IMR-90 (cell line): ENCODE data around the gene LRRC75B. TPM values are rescaled to one million over a fixed set of nuclear protein-coding genes. Genes with fewer than 3 reads are reported as not detected.

Source experiments
- ATAC-seq: fragments of 200-7000 bp; cut with Tn5 transposase; 2 replicates; pipeline ENCODE4 v1.9.1; 2020; ENCODE audit warnings: low read depth, mild to moderate bottlenecking, moderate library complexity
- BruUV-seq: library from RNA; stranded (reverse); fragments of 400-500 nt; replicated peaks from 2 replicates; lab custom pipeline; 2021; lab: Mats Ljungman, UMichigan
- CTCF ChIA-PET: fragments of 300-600 bp; formaldehyde crosslinking; extraction: SDS; loops from one replicate; lab custom pipeline; 2021; ENCODE audit warnings: antibody characterized with exemption; lab: Yijun Ruan, JAX
- POLR2A ChIA-PET: fragments of 300-600 bp; sonication (Branson Sonifier 250); formaldehyde crosslinking; loops from one replicate; lab custom pipeline; 2022; ENCODE audit warnings: antibody characterized with exemption; ENCODE audit not compliant: unreplicated experiment; lab: Charles Lee
- DNase-seq: peaks from one replicate; pipeline ENCODE4 v3.0.0; 2013
- H2AFZ ChIP-seq: replicated peaks from 2 replicates; pipeline ENCODE3; 2013; ENCODE audit warnings: low read length, mild to moderate bottlenecking; ENCODE audit not compliant: poor library complexity
- H2AK5ac ChIP-seq: 2 replicates; pipeline ENCODE4 v1.6.1; 2013; ENCODE audit warnings: low read depth, low read length, inconsistent platforms
- H2AK9ac ChIP-seq: replicated peaks from 2 replicates; pipeline ENCODE3; 2013; ENCODE audit warnings: mild to moderate bottlenecking, low read depth, low read length, moderate library complexity; ENCODE audit not compliant: poor library complexity
- H2BK120ac ChIP-seq: 2 replicates; pipeline ENCODE4 v1.6.1; 2013; ENCODE audit warnings: low read depth, low read length, inconsistent platforms
- H2BK15ac ChIP-seq: 3 replicates; pipeline ENCODE4 v1.6.1; 2013; ENCODE audit warnings: low read depth, low read length, inconsistent platforms
- H2BK20ac ChIP-seq: 2 replicates; pipeline ENCODE4 v1.6.1; 2013; ENCODE audit warnings: low read depth, mild to moderate bottlenecking, inconsistent platforms, low read length, moderate library complexity
- H2BK5ac ChIP-seq: 2 replicates; pipeline ENCODE4 v1.6.1; 2013; ENCODE audit warnings: mild to moderate bottlenecking, low read depth, low read length, inconsistent platforms; ENCODE audit not compliant: poor library complexity, severe bottlenecking
- H3K14ac ChIP-seq: replicated peaks from 2 replicates; pipeline ENCODE4 v1.6.1; 2013; ENCODE audit warnings: low read depth, low read length, inconsistent platforms
- H3K18ac ChIP-seq: 2 replicates; pipeline ENCODE4 v1.6.1; 2013; ENCODE audit warnings: low read depth, low read length, control low read depth
- H3K23ac ChIP-seq: 2 replicates; pipeline ENCODE4 v1.6.1; 2013; ENCODE audit warnings: low read depth, low read length, inconsistent platforms
- H3K27ac ChIP-seq: 2 replicates; pipeline ENCODE4 v1.5.1; 2013; ENCODE audit warnings: mild to moderate bottlenecking, control low read depth, low read length; ENCODE audit not compliant: insufficient read depth
- H3K27me3 ChIP-seq: 2 replicates; pipeline ENCODE4 v1.6.1; 2013; ENCODE audit warnings: low read length; ENCODE audit not compliant: control insufficient read depth, insufficient read depth
- H3K36me3 ChIP-seq: 2 replicates; pipeline ENCODE4 v1.6.1; 2013; ENCODE audit warnings: low read length, mixed read lengths; ENCODE audit not compliant: control insufficient read depth, insufficient read depth
- H3K4ac ChIP-seq: 2 replicates; pipeline ENCODE4 v1.6.1; 2013; ENCODE audit warnings: low read depth, low read length, inconsistent platforms
- H3K4me1 ChIP-seq: 2 replicates; pipeline ENCODE4 v1.6.1; 2013; ENCODE audit warnings: low read length, mixed read lengths; ENCODE audit not compliant: control insufficient read depth, insufficient read depth
- H3K4me2 ChIP-seq: 2 replicates; pipeline ENCODE4 v1.6.1; 2013; ENCODE audit warnings: low read depth, mild to moderate bottlenecking, control low read depth, low read length, moderate library complexity
- H3K4me3 ChIP-seq: 2 replicates; pipeline ENCODE4 v1.5.1; 2013; ENCODE audit warnings: low read depth, mild to moderate bottlenecking, control low read depth, low read length, moderate library complexity; ENCODE audit not compliant: insufficient read depth
- H3K56ac ChIP-seq: 2 replicates; pipeline ENCODE4 v1.6.1; 2013; ENCODE audit warnings: low read length, inconsistent platforms; ENCODE audit not compliant: insufficient read depth; ENCODE audit errors: extremely low read depth
- H3K79me1 ChIP-seq, 2 experiments: 2 replicates each; pipeline ENCODE4 v1.6.1; 2013; ENCODE audit warnings: low read length in 2 of 2, inconsistent platforms in 1 of 2, low read depth in 1 of 2
- H3K9ac ChIP-seq: 2 replicates; pipeline ENCODE4 v1.6.1; 2013; ENCODE audit warnings: low read depth, low read length, control low read depth
- H3K9me1 ChIP-seq: 2 replicates; pipeline ENCODE4 v1.6.1; 2013; ENCODE audit warnings: low read length, inconsistent platforms; ENCODE audit not compliant: insufficient read depth
- H3K9me3 ChIP-seq: 2 replicates; pipeline ENCODE4 v1.6.1; 2013; ENCODE audit warnings: low read length; ENCODE audit not compliant: control insufficient read depth, insufficient read depth
- H4K20me1 ChIP-seq: 2 replicates; pipeline ENCODE4 v1.6.1; 2013; ENCODE audit warnings: low read length, inconsistent platforms; ENCODE audit not compliant: insufficient read depth
- H4K5ac ChIP-seq: 2 replicates; pipeline ENCODE4 v1.6.1; 2013; ENCODE audit warnings: mild to moderate bottlenecking, low read depth, low read length, control low read depth
- H4K8ac ChIP-seq, 2 experiments: 2 replicates each; pipeline ENCODE4 v1.6.1; 2013; ENCODE audit warnings: low read depth in 2 of 2, low read length in 2 of 2, control low read depth in 1 of 2, inconsistent platforms in 1 of 2
- H4K91ac ChIP-seq: 2 replicates; pipeline ENCODE4 v1.6.1; 2013; ENCODE audit warnings: low read depth, low read length, inconsistent platforms; ENCODE audit not compliant: insufficient read depth
- CEBPB ChIP-seq: IDR thresholded peaks from 2 replicates; pipeline ENCODE4 v1.6.1; 2012; ENCODE audit warnings: low read depth, low read length, improper control_type of control experiment
- CHD1 ChIP-seq: IDR thresholded peaks from 2 replicates; pipeline ENCODE4 v1.6.1; 2012; ENCODE audit warnings: low read depth, low read length, improper control_type of control experiment
- FOS ChIP-seq: fragments of 150-350 bp; IDR thresholded peaks from 2 replicates; pipeline ENCODE4 v1.6.1; 2016; ENCODE audit warnings: low read depth, low read length
- MXI1 ChIP-seq: IDR thresholded peaks from 2 replicates; pipeline ENCODE4 v1.6.1; 2012; ENCODE audit warnings: low read depth, mild to moderate bottlenecking, low read length, moderate library complexity, borderline replicate concordance
- POLR2A ChIP-seq: IDR thresholded peaks from 2 replicates; pipeline ENCODE4 v1.6.1; 2012; ENCODE audit warnings: mild to moderate bottlenecking, low read depth, low read length
- WGBS, 2 experiments: methylation state at CpG; one replicate each; pipeline versions ENCODE4 v1.1.5 to v1.1.7; 2013; ENCODE audit warnings: missing lambda C conversion rate in 2 of 2; ENCODE audit not compliant: insufficient read length in 1 of 2; ENCODE audit errors: extremely low coverage in 2 of 2; 5-methylcytosine and 5-hydroxymethylcytosine counted together
- dilution Hi-C: fragments of 300-500 bp; cut with HindIII; formaldehyde crosslinking; loops from one replicate; pipeline ENCODE4 v1.14.3; 2018; ENCODE audit warnings: low sequenced_read_pairs; ENCODE audit not compliant: unreplicated experiment
- in situ Hi-C: fragments of 300-500 bp; cut with MboI; formaldehyde crosslinking; loops from 3 replicates; pipeline ENCODE4 v1.14.3; 2019; ENCODE audit warnings: low sequenced_read_pairs, inconsistent platforms, mixed read lengths
- intact Hi-C: fragments of 100-400 bp; cut with micrococcal nuclease; formaldehyde crosslinking; loops from 2 replicates; pipeline ENCODE4 v1.10.0; 2022
- polyA plus RNA-seq, 3 experiments: library from polyadenylated mRNA; depleted of rRNA; stranded (reverse); fragments of >200 nt; gene quantifications; 2 replicates each; pipeline ENCODE4 v1.2.3, GENCODE V29; 2012; ENCODE audit warnings: low replicate concordance in 1 of 3
- total RNA-seq: library from RNA; depleted of rRNA; stranded (reverse); fragments of >200 nt; gene quantifications from 2 replicates; pipeline ENCODE4 v1.2.3, GENCODE V29; 2012
- TF ChIP-seq, protein P1 (sequence below): fragments of 150-350 bp; IDR thresholded peaks from 2 replicates; pipeline ENCODE4 v1.6.1; 2017; ENCODE audit warnings: mild to moderate bottlenecking, antibody characterized with exemption, low read length, low read depth
- TF ChIP-seq, protein P2 (sequence below): conservative IDR thresholded peaks from 2 replicates; pipeline ENCODE4 v1.5.1; 2012; ENCODE audit warnings: mild to moderate bottlenecking, low read depth, low read length, improper control_type of control experiment

LRRC75B gene
- total and polyA plus RNA-seq, 2 of the 4 experiments (the other 2 are of a cell fraction) = 1.6 to 10.7 TPM

DNA sequence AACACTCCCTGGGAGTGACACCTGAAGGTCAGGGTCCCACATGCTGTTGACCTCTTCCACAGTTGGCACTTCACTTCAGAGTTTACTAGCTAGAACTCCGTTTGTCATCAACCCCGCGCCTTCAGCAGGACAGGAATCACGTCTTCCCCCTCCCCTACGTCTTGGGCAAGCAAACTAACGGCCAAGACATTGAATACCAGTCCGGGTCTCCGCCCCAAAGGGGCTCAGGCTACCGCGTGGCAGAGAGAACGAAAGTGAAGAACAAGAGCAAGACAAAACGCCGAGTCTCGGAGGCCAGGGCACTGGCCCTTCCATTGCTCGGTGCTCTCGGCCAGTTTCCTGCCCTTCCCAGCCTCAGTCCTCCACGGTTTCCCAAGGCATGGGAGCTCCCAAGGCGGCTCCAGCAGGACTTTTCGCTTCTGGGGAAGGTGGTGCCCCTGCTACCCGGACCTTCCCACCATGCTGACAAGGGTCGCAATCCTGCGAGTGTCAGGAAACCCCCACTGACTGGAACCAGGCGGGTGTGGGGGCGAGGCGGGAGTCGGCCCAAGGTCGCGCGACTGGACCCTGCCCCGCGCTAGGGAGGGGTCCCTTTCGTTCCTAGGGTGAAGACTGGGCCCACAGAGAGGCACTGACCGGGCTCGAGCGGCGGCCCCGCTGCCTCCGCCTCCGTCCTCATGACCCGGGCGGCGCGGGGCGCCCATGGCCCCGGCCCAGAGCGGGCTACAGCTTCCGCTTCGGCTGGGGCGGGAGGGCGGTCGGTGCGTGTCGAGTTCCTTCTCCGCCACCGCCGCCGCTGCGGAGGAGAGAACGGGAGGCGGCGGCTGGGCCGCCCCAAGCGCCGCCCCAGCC, 38.3 kb downstream of the LRRC75B start, which contains the start of gene GUCD1:
TSS of gene GUCD1 (minus strand) at position 826 of the 852 bp plus-strand sequence. CDS start at position 679, 147 bp downstream.
- H3K4ac ChIP-seq = peak within 1 kb of the TSS; percentile 91
- peak within 1 kb of the TSS; percentile 86 for H3K14ac ChIP-seq
- peak within 1 kb of the TSS; percentile 99 for H3K23ac ChIP-seq
- H3K27me3 ChIP-seq = no peaks in the 10 kb centered on the region
- peak within 1 kb of the TSS; percentile 16; the same call in 1 of the 3 replicates for H2BK15ac ChIP-seq
- peaks cover 15% of the 10 kb centered on the region for H3K36me3 ChIP-seq
- no peak within 1 kb of the TSS for H2BK20ac ChIP-seq
- H3K9me3 ChIP-seq = no peaks in the 10 kb centered on the region
- peaks cover 34 to 79% of the 10 kb centered on the region in 2 experiments for H3K79me1 ChIP-seq
- in situ Hi-C loops (no loop called here), intact Hi-C loops (no loop called here), dilution Hi-C loops (no loop called here)
- DNase-seq = peak; percentile 41
- CTCF ChIA-PET = no interaction called here
- peak within 1 kb of the TSS; percentile 93 for H3K27ac ChIP-seq
- peak within 1 kb of the TSS; percentile 88 to 97 for H4K8ac ChIP-seq
- peaks cover 7% of the 10 kb centered on the region for H3K4me1 ChIP-seq
- peak within 1 kb of the TSS; percentile 89 for H3K56ac ChIP-seq
- peak within 1 kb of the TSS; percentile 85 for H3K4me3 ChIP-seq
- H4K20me1 ChIP-seq = peaks cover 50% of the 10 kb centered on the region
- POLR2A ChIA-PET = interaction anchor here (0.6 to 1.0 kb wide), 2 partner anchors 12 to 88 kb away, joined by 4 to 13 read pairs; no protein-coding TSS in a partner anchor
- peak within 1 kb of the TSS; percentile 87 for H2AK5ac ChIP-seq
- H2BK120ac ChIP-seq = peak within 1 kb of the TSS; percentile 63
- H4K5ac ChIP-seq = peak within 1 kb of the TSS; percentile 85
- H2AFZ ChIP-seq = peak within 1 kb of the TSS; percentile 97
- peak within 1 kb of the TSS; percentile 93 for H3K9ac ChIP-seq
- H3K18ac ChIP-seq = peak within 1 kb of the TSS; percentile 14; the same call in 1 of the 2 replicates
- BruUV-seq = no TSS peak
- peak within 1 kb of the TSS; percentile 100 for H2AK9ac ChIP-seq
- peak; percentile 1 for ATAC-seq
- peak within 1 kb of the TSS; percentile 78 for H4K91ac ChIP-seq
- H3K4me2 ChIP-seq = peak within 1 kb of the TSS; percentile 95
- TF ChIP-seq CHD1 (0 out of 2 replicates have a peak, but pooled peaks have one; percentile 11), FOS (no peak), MXI1 (0 out of 2 replicates have a peak, but pooled peaks have one; percentile 31), POLR2A (peak; percentile 62; the same call in 1 of the 2 replicates), CEBPB (no peak)
- TF ChIP-seq, protein P1, sequence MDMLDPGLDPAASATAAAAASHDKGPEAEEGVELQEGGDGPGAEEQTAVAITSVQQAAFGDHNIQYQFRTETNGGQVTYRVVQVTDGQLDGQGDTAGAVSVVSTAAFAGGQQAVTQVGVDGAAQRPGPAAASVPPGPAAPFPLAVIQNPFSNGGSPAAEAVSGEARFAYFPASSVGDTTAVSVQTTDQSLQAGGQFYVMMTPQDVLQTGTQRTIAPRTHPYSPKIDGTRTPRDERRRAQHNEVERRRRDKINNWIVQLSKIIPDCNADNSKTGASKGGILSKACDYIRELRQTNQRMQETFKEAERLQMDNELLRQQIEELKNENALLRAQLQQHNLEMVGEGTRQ = no peak
- TF ChIP-seq, protein P2, sequence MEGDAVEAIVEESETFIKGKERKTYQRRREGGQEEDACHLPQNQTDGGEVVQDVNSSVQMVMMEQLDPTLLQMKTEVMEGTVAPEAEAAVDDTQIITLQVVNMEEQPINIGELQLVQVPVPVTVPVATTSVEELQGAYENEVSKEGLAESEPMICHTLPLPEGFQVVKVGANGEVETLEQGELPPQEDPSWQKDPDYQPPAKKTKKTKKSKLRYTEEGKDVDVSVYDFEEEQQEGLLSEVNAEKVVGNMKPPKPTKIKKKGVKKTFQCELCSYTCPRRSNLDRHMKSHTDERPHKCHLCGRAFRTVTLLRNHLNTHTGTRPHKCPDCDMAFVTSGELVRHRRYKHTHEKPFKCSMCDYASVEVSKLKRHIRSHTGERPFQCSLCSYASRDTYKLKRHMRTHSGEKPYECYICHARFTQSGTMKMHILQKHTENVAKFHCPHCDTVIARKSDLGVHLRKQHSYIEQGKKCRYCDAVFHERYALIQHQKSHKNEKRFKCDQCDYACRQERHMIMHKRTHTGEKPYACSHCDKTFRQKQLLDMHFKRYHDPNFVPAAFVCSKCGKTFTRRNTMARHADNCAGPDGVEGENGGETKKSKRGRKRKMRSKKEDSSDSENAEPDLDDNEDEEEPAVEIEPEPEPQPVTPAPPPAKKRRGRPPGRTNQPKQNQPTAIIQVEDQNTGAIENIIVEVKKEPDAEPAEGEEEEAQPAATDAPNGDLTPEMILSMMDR = no peak
- peaks cover 23% of the 10 kb centered on the region for H3K9me1 ChIP-seq
- 1% methylated on average over 36 of the region's 64 CpGs; no CpG with 5 or more reads in 1 of the 2 experiments for WGBS, 2 experiments
- peak within 1 kb of the TSS; percentile 91 for H2BK5ac ChIP-seq
